Parathyroid adenoma (tissue), 2 donors: Measurements from ENCODE around the gene TRAP1.
"Not testable (repeated sequence)": the region's sequence is repeated elsewhere in the genome, so short reads cannot be mapped to it uniquely, and the experiment has no call there.

ENCODE experiments used
- H2AFZ ChIP-seq: fragments of 300-600 bp; sonication (generic); one replicate; pipeline ENCODE4 v1.7.0; 2017; ENCODE audit warnings: antibody characterized with exemption, mild to moderate bottlenecking
- H3K27ac ChIP-seq: fragments of 300-600 bp; sonication (generic); one replicate; pipeline ENCODE4 v1.7.0; 2017
- H3K27me3 ChIP-seq: fragments of 300-600 bp; sonication (generic); one replicate; pipeline ENCODE4 v1.7.0; 2017; ENCODE audit warnings: low read length; ENCODE audit not compliant: control insufficient read depth, insufficient read depth
- H3K36me3 ChIP-seq: fragments of 300-600 bp; sonication (generic); one replicate; pipeline ENCODE4 v1.7.0; 2017; ENCODE audit warnings: low read length; ENCODE audit not compliant: control insufficient read depth, insufficient read depth
- H3K4me1 ChIP-seq: fragments of 300-600 bp; sonication (generic); one replicate; pipeline ENCODE4 v1.7.0; 2017; ENCODE audit warnings: control low read depth
- H3K4me2 ChIP-seq: fragments of 300-600 bp; sonication (generic); one replicate; pipeline ENCODE4 v1.7.0; 2017; ENCODE audit warnings: low read length
- H3K4me3 ChIP-seq: fragments of 300-600 bp; sonication (generic); one replicate; pipeline ENCODE4 v1.7.0; 2017; ENCODE audit warnings: low read depth, low read length
- H3K79me2 ChIP-seq: fragments of 300-600 bp; sonication (generic); one replicate; pipeline ENCODE4 v1.7.0; 2017; ENCODE audit warnings: control low read depth
- H3K9ac ChIP-seq: fragments of 300-600 bp; sonication (generic); one replicate; pipeline ENCODE4 v1.7.0; 2017; ENCODE audit warnings: mild to moderate bottlenecking
- H3K9me3 ChIP-seq: fragments of 300-600 bp; sonication (generic); one replicate; pipeline ENCODE4 v1.7.0; 2017; ENCODE audit warnings: low read length; ENCODE audit not compliant: control insufficient read depth
- TF ChIP-seq, protein P1 (sequence below): fragments of 300-600 bp; sonication (generic); IDR thresholded peaks from one replicate; pipeline ENCODE4 v1.7.0; 2017; ENCODE audit warnings: antibody characterized with exemption, mild to moderate bottlenecking
- donor health status: primary hyperparathyroidism.

TRAP1 gene

DNA sequence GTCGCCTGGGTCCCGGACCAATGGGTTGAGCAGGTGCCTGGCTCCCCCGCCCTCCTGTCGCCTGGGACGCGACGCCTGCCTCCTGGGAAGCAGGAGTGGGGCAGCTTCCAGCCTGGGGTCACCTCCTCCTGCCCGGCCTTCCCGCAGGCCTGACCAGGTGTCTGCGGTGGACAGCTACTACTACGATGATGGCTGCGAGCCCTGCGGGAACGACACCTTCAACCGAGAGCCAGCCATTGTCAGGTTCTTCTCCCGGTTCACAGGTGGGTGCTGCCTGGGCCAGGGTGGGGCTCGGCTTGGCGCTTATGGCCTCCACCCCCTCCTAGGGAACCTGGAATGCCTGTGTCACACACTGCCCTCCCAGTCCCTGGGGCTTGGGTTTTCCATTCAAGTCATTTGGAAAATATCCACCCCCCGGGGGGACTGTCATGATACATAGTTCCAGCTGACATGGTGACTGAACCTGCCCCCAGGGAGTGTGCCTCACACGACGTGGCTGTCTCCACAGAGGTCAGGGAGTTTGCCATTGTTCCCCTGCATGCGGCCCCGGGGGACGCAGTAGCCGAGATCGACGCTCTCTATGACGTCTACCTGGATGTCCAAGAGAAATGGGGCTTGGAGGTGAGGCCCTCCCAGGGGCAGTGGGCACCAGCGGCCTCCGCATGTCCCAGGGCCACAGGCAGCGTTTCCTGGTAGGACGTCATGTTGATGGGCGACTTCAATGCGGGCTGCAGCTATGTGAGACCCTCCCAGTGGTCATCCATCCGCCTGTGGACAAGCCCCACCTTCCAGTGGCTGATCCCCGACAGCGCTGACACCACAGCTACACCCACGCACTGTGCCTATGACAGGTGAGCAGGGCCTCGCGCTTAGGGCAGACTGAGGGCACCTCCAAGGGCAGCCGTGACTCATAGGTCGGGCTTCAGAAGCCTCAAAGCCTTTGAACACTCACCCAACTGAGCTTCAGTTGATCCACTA is 60.5 kb downstream of the TRAP1 start:
- no peak overlapping the region for H3K4me3 ChIP-seq
- H3K9me3 ChIP-seq = no peaks in the 10 kb centered on the region
- no peak overlapping the region for H3K9ac ChIP-seq
- H3K27ac ChIP-seq = no peak overlapping the region
- no peaks in the 10 kb centered on the region for H3K36me3 ChIP-seq
- H3K4me2 ChIP-seq = no peak overlapping the region
- H3K27me3 ChIP-seq = no peaks in the 10 kb centered on the region
- H3K79me2 ChIP-seq = no peaks in the 10 kb centered on the region
- H3K4me1 ChIP-seq = no peaks in the 10 kb centered on the region
- TF ChIP-seq, protein P1, sequence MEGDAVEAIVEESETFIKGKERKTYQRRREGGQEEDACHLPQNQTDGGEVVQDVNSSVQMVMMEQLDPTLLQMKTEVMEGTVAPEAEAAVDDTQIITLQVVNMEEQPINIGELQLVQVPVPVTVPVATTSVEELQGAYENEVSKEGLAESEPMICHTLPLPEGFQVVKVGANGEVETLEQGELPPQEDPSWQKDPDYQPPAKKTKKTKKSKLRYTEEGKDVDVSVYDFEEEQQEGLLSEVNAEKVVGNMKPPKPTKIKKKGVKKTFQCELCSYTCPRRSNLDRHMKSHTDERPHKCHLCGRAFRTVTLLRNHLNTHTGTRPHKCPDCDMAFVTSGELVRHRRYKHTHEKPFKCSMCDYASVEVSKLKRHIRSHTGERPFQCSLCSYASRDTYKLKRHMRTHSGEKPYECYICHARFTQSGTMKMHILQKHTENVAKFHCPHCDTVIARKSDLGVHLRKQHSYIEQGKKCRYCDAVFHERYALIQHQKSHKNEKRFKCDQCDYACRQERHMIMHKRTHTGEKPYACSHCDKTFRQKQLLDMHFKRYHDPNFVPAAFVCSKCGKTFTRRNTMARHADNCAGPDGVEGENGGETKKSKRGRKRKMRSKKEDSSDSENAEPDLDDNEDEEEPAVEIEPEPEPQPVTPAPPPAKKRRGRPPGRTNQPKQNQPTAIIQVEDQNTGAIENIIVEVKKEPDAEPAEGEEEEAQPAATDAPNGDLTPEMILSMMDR = no peak
- no peak overlapping the region for H2AFZ ChIP-seq

DNA sequence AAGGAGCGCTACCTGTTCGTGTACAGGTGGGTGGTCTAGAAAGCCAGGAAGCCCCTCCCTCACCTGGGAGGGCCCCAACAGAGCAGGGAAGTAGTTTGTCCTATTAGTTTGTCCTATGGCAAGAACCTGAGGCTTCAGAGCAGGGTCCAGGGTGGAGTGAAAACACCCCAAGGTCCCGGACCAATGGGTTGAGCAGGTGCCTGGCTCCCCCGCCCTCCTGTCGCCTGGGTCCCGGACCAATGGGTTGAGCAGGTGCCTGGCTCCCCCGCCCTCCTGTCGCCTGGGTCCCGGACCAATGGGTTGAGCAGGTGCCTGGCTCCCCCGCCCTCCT is 61.2 kb downstream of the TRAP1 start:
- H3K36me3 ChIP-seq, H3K4me1 ChIP-seq, H3K4me3 ChIP-seq: not testable (repeated sequence)

DNA sequence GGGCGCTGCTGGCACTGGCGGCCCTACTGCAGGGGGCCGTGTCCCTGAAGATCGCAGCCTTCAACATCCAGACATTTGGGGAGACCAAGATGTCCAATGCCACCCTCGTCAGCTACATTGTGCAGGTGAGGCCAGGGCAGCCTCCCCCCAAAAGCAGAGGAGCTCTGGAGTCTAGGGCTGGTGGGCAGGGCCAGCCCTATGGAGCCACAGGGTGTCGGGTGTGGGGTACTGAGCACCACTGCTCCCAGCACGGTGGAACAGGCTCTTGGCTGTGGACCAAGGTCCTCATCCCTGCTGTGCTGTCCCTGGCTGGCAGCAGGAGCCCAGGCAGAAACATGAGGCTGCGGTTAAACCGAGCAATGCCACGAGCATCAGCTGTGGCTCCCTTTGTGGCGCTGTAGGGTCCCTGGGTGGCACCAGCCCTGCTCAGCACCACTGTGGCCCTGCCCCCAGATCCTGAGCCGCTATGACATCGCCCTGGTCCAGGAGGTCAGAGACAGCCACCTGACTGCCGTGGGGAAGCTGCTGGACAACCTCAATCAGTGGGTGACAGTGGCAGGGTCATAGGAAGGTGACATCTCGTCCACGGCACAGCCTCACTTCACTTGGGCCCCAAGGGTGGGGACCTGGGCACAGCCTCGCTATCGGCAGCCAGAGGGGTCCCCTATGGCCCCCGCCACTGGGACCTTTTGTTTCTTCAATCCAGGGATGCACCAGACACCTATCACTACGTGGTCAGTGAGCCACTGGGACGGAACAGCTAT is 61.7 kb downstream of the TRAP1 start:
- H2AFZ ChIP-seq = no peak overlapping the region
- no peak overlapping the region for H3K9ac ChIP-seq
- TF ChIP-seq, protein P1 = no peak
- no peaks in the 10 kb centered on the region for H3K36me3 ChIP-seq
- no peaks in the 10 kb centered on the region for H3K9me3 ChIP-seq
- no peak overlapping the region for H3K4me3 ChIP-seq
- no peaks in the 10 kb centered on the region for H3K4me1 ChIP-seq
- H3K27me3 ChIP-seq = no peaks in the 10 kb centered on the region
- H3K79me2 ChIP-seq = no peaks in the 10 kb centered on the region
- no peak overlapping the region for H3K4me2 ChIP-seq
- H3K27ac ChIP-seq = no peak overlapping the region

More for the DNA sequence above, 61.2 kb downstream of the TRAP1 start:
- not testable (repeated sequence) for H3K27me3 ChIP-seq, H3K79me2 ChIP-seq, H2AFZ ChIP-seq, H3K27ac ChIP-seq, H3K9ac ChIP-seq, H3K4me2 ChIP-seq, H3K9me3 ChIP-seq

DNA sequence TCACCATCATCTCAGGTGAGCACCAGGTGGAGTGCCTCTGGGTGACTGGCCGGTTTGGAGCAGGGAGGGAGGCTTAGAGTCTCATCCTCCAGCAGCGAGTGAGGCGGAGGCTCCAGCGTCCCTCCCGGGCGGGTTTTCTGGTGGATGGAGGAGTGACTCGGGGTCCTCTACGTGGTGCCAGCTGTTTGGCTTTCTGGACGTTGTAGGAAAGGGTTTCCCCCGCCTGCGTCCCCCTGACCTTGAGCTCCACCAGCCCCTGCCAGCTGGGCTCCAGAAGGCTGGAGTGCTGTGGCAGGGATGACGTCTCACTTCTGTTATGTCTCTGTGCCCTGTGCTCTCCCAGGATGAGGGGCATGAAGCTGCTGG is 62.3 kb downstream of the TRAP1 start:
- no peaks in the 10 kb centered on the region for H3K27me3 ChIP-seq
- TF ChIP-seq, protein P1 = no peak
- no peaks in the 10 kb centered on the region for H3K79me2 ChIP-seq
- H3K4me2 ChIP-seq = no peak overlapping the region
- no peaks in the 10 kb centered on the region for H3K9me3 ChIP-seq
- no peaks in the 10 kb centered on the region for H3K36me3 ChIP-seq
- no peaks in the 10 kb centered on the region for H3K4me1 ChIP-seq
- H3K4me3 ChIP-seq = no peak overlapping the region
- H2AFZ ChIP-seq = no peak overlapping the region
- no peak overlapping the region for H3K27ac ChIP-seq
- no peak overlapping the region for H3K9ac ChIP-seq

DNA sequence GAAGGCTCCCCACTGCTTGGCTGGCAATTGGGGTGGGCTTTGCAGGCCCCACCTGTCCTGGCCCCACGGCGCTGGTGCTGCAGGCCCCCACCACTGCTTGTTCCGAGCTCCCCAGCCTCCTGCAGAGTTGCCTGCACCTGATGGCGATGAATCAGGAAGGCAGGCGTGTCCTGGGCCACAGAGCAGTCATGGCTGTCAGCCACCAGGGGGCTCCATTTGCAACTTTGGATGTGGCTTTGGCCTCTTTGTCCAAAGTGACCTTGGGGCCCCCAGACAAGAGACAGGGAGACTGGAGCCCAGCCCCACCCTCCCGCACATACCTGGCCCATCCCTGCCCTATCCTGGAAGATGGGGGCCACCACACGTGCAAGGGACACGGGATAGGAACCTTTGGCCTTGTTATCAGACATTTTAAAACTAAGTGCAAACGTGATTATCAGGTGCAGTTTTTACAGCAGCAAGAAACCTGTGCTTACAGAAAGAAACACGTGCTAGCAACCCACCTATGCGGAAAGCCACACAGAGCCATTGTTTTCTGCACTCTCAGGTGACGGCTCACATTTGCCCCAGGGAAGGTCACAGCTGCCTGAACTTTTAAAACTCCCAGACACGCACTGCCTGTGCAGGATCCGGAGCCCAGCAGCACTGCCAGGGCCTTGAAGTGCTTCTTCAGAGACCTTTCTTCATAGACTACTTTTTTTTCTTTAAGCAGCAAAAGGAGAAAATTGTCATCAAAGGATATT is 62.9 kb downstream of the TRAP1 start, which contains the start of gene DNASE1:
Gene DNASE1 (plus strand): TSS at position 443 of the 743 bp plus-strand sequence. CDS start 683 bp downstream, outside the sequence.
- H3K36me3 ChIP-seq = no peaks in the 10 kb centered on the region
- H3K27me3 ChIP-seq = no peaks in the 10 kb centered on the region
- no peak within 1 kb of the TSS for H3K4me2 ChIP-seq
- H3K9me3 ChIP-seq = no peaks in the 10 kb centered on the region
- no peak within 1 kb of the TSS for H3K9ac ChIP-seq
- H3K27ac ChIP-seq = no peak within 1 kb of the TSS
- H2AFZ ChIP-seq = no peak within 1 kb of the TSS
- TF ChIP-seq, protein P1 = peak; percentile 45
- no peaks in the 10 kb centered on the region for H3K4me1 ChIP-seq
- H3K79me2 ChIP-seq = no peaks in the 10 kb centered on the region
- H3K4me3 ChIP-seq = no peak within 1 kb of the TSS
